Activated B cell treated with CpG ODN at 0.5 μM for 24 hours (primary cell): Measurements from ENCODE around the gene HSD11B2. TPM values are rescaled to one million over a fixed set of nuclear protein-coding genes. Genes with fewer than 3 reads are reported as not detected.

Experiments used
- ATAC-seq: fragments of 200-7000 bp; cut with Tn5 transposase; one replicate; pipeline ENCODE4 v1.10.0; 2021; ENCODE audit warnings: low read depth, mild to moderate bottlenecking, moderate library complexity
- CTCF ChIA-PET: fragments of 350-600 bp; sonication (Branson Sonifier 250); formaldehyde crosslinking; loops from one replicate; lab custom pipeline; 2021; ENCODE audit warnings: antibody characterized with exemption; lab: Charles Lee
- POLR2A ChIA-PET: fragments of 350-600 bp; sonication (Branson Sonifier 250); formaldehyde crosslinking; loops from one replicate; lab custom pipeline; 2021; ENCODE audit warnings: antibody characterized with exemption; lab: Charles Lee
- DNase-seq: peaks from one replicate; pipeline ENCODE4 v3.0.0; 2022
- H3K27ac Mint-ChIP-seq: one replicate; pipeline ENCODE4 v1.8.0; 2020; ENCODE audit warnings: mixed read lengths
- H3K27me3 Mint-ChIP-seq: one replicate; pipeline ENCODE4 v1.8.0; 2021; ENCODE audit warnings: mixed read lengths
- H3K36me3 Mint-ChIP-seq: one replicate; pipeline ENCODE4 v1.8.0; 2021; ENCODE audit warnings: low read depth, mixed read lengths
- H3K4me1 Mint-ChIP-seq: one replicate; pipeline ENCODE4 v1.8.0; 2021; ENCODE audit warnings: mixed read lengths
- H3K4me3 Mint-ChIP-seq: one replicate; pipeline ENCODE4 v1.8.0; 2020; ENCODE audit warnings: mild to moderate bottlenecking, mixed read lengths
- H3K9me3 Mint-ChIP-seq: one replicate; pipeline ENCODE4 v1.8.0; 2020; ENCODE audit warnings: mixed read lengths
- CTCF ChIP-seq: fragments of 200-600 bp; IDR thresholded peaks from one replicate; pipeline ENCODE4 v1.8.0; 2022; ENCODE audit warnings: antibody characterized with exemption, mild to moderate bottlenecking
- intact Hi-C: fragments of 100-400 bp; cut with micrococcal nuclease; formaldehyde crosslinking; loops from one replicate; pipeline ENCODE4 v1.15.1; 2024
- total RNA-seq: library from RNA; stranded (reverse); gene quantifications from 2 replicates; pipeline ENCODE4 v1.2.3, GENCODE V29; 2022

HSD11B2 gene
- total RNA-seq, 1 donor from 2014 or later: 0.49 TPM

GRCh38 chr16:67445441-67445912 lies 14.6 kb downstream of the HSD11B2 start:
- Mint-ChIP-seq H3K9me3 (no peaks in the 10 kb centered on the region), H3K36me3 (peaks cover 63% of the 10 kb centered on the region), H3K27ac (no peak overlapping the region), H3K4me3 (no peak overlapping the region), H3K27me3 (no peaks in the 10 kb centered on the region), H3K4me1 (no peaks in the 10 kb centered on the region)
- CTCF ChIA-PET: interaction anchor here (1.3 to 3.5 kb wide), 2 partner anchors 13 to 17 kb away, joined by 3 to 28 read pairs; no protein-coding TSS in a partner anchor
- TF ChIP-seq CTCF: no peak
- intact Hi-C loops: loop anchor here (5.0 kb wide), 2 partner anchors 73 to 468 kb away; no protein-coding TSS in a partner anchor
- DNase-seq: no peak
- POLR2A ChIA-PET: no interaction called here
- ATAC-seq: no peak

GRCh38 chr16:67445913-67446907 lies 15.3 kb downstream of the HSD11B2 start:
- Mint-ChIP-seq H3K4me3 (no peak overlapping the region), H3K9me3 (no peaks in the 10 kb centered on the region), H3K4me1 (no peaks in the 10 kb centered on the region), H3K36me3 (peaks cover 65% of the 10 kb centered on the region), H3K27me3 (no peaks in the 10 kb centered on the region), H3K27ac (no peak overlapping the region)
- no peak for TF ChIP-seq CTCF
- ChIA-PET CTCF (interaction anchor here (1.2 to 3.5 kb wide), 3 partner anchors 12 to 56 kb away, joined by 3 to 28 read pairs (median 3); no protein-coding TSS in a partner anchor), POLR2A (no interaction called here)
- intact Hi-C loops: loop anchor here (5.0 kb wide), 2 partner anchors 74 to 469 kb away; no protein-coding TSS in a partner anchor
- ATAC-seq (no peak), DNase-seq (no peak)

- ChIA-PET CTCF (interaction anchor here (0.6 to 3.5 kb wide), 7 partner anchors 12 to 468 kb away, joined by 3 to 28 read pairs (median 3); no protein-coding TSS in a partner anchor), POLR2A (no interaction called here)
- Mint-ChIP-seq H3K27me3 (no peaks in the 10 kb centered on the region), H3K4me1 (no peaks in the 10 kb centered on the region), H3K9me3 (no peaks in the 10 kb centered on the region), H3K27ac (no peak overlapping the region), H3K36me3 (peaks cover 65% of the 10 kb centered on the region), H3K4me3 (no peak overlapping the region)
- TF ChIP-seq CTCF: no peak
- intact Hi-C loops: loop anchor here (1.0 to 5.0 kb wide), 3 partner anchors 19 to 470 kb away; no protein-coding TSS in a partner anchor
- no peak for DNase-seq
- ATAC-seq: no peak
Measured at GRCh38 chr16:67446968-67447507, 16.1 kb downstream of the HSD11B2 start.

- CTCF ChIA-PET: interaction anchor here (0.6 to 3.5 kb wide), 7 partner anchors 13 to 469 kb away, joined by 3 to 28 read pairs (median 3); no protein-coding TSS in a partner anchor
- TF ChIP-seq CTCF: no peak
- DNase-seq (peak; percentile 46), ATAC-seq (peak; percentile 82)
- H3K4me1 Mint-ChIP-seq: no peaks in the 10 kb centered on the region
- intact Hi-C loops: loop anchor here (1.0 to 5.0 kb wide), 3 partner anchors 19 to 470 kb away; no protein-coding TSS in a partner anchor
- POLR2A ChIA-PET: no interaction called here
- peaks cover 65% of the 10 kb centered on the region for H3K36me3 Mint-ChIP-seq
- H3K27ac Mint-ChIP-seq: no peak overlapping the region
- no peaks in the 10 kb centered on the region for H3K9me3 Mint-ChIP-seq
- H3K4me3 Mint-ChIP-seq: no peak overlapping the region
- no peaks in the 10 kb centered on the region for H3K27me3 Mint-ChIP-seq
Measured at GRCh38 chr16:67447508-67448076, 16.7 kb downstream of the HSD11B2 start.
